HG03460 (cell line): ENCODE measurements around the gene REN.

ENCODE experiments used
- ATAC-seq: cut with Tn5 transposase; IDR thresholded peaks from one replicate; pipeline ENCODE4 v1.9.1; 2021; ENCODE audit not compliant: unreplicated experiment

REN gene

DNA sequence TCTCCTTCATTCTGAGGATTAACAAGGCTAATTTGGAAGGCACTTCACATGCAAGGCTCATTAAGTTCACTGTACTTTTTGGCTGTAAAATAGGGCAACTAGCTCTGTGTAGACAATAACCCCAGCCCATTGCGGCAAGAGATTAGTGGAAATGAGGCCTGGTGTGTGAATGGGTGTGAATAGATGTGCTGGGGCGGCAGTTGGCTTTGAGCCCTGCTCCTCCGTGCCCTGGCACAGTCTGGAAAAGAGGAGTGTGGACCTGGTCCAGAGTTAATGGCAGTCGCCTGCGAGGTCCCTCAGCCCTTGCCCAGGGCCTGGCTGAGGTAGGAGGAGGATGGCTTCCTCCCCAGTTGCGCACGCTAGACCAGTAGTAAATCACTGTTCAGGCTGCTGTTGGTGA, 25.3 kb upstream of the REN start:
- ATAC-seq = no peak

DNA sequence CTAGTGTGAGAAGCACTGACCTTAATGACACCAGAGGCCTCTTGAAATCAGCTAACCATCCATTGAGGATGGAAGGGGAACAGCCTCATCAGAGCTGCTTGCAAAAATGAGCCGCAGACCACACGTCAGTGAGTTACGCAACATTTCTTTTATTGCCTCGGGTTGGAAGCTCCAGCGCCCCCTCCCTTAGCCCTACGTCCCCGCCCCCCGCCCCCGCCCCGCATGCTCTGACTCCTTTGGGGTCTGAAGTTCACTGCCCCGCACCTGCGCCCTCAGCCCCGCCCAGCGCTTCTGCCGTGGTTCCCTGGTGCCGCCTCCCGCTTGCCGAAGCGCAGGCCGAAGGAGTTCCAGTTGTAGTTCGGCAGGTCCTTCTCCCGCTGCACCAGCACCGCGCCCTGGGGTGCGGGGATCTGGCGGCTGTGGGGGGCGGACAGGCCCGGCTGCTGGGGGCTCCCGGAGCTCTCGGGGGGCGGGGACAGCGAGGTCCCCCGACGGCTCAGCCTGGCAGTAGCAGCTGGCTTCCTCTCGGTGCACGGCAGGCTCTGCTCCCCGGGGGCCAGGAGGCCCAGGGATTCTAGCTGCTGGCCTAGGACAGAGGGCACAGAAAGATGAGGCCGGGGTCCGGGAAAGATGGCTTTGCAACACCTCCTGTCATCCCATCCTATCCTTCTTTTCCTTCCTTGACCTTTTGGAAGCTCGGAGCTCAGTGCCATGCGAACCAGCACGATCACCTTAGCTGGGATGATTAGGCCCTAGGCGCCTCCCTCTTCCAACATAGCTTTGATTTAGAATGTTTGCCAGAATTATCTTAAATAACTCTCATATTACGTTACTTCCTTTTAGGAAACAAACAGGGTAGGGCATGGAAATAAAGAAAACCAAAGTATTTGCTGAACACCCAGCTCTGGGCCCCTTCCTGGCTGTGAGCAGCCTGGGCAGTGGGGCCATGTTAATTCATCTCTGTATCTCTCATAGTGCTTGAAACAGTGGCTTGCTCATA, 24.4 kb upstream of the REN start:
- ATAC-seq = no peak

DNA sequence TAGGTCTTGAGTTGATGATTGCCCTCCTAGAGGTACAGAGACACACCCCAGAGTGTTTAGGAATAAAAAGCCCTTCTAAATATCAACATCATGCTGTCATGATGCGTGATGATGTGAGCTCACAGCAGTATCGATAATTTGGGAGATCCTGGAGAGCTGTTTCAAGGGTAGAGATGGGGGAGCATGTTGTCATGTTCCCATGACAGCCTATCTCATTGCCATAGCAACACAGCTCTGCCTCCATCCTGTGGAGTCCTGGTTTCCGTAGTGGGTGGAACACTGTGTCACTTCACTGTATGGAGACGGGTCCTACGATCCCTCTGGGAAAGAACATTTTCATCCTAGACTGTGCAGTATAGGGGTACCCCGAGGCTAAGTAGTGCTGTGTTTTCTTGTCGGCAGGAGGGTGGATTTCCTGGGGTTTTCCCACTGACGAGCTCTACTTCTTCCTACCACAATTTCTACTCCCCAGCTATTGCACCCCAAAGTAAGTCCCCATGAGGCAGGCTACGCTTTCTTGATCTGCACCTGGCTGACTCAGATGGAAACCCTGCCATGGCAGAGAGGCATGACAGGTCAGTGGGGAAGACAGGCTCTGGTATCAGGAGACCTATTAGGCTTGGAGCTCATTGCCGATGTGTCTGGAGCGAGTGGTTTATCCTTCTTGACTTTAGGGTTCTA, 23.0 kb upstream of the REN start:
- no peak for ATAC-seq

GRCh38 chr1:204186597-204186996, 20.5 kb upstream of the REN start:
- ATAC-seq = no peak

DNA sequence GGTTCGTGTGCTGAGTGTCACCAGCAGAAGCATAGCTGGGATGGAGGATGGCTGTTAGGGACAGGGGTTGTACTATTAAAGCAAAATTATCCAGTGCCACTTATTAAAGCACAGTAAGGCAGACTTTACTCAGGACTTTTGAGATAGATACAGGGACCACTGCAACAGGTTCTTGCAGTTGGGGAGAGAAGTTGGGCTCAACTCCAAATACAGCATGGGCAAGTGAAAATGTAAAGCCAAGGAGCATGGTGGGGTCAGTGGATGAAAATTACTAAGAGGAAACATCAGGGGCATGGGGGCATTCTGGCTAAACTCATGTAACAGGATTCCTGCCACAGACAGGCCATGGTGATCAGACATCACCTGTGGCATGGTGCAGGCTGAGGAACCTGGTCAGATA, 15.0 kb upstream of the REN start:
- no peak for ATAC-seq

- ATAC-seq = no peak
Observed at GRCh38 chr1:204180133-204180532, 14.0 kb upstream of the REN start.

- no peak for ATAC-seq
Observed at GRCh38 chr1:204178487-204179281, 12.5 kb upstream of the REN start.

- no peak for ATAC-seq
Observed at GRCh38 chr1:204177133-204177532, 11.0 kb upstream of the REN start.

GRCh38 chr1:204176049-204176448, 9.9 kb upstream of the REN start:
- ATAC-seq = no peak

DNA sequence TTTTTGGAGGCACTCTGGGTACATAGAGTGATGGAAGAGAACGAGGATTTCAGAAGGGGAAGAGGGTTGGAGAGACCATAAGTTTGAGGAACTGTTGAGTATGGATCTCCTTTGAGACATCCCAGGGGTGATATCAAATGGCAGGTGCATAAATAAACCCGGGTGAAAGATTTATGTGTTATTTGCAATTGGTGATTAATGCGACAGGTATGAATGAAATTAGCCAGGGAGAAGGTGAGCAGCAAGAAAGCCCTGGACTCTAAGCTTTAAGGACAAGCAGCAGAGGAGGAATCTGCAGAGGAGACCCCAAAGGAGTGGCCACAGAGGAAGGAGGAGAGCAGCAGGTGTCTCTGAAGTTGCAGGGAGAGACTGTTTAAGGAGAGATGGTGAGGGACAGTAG, 8.8 kb upstream of the REN start:
- ATAC-seq = no peak

DNA sequence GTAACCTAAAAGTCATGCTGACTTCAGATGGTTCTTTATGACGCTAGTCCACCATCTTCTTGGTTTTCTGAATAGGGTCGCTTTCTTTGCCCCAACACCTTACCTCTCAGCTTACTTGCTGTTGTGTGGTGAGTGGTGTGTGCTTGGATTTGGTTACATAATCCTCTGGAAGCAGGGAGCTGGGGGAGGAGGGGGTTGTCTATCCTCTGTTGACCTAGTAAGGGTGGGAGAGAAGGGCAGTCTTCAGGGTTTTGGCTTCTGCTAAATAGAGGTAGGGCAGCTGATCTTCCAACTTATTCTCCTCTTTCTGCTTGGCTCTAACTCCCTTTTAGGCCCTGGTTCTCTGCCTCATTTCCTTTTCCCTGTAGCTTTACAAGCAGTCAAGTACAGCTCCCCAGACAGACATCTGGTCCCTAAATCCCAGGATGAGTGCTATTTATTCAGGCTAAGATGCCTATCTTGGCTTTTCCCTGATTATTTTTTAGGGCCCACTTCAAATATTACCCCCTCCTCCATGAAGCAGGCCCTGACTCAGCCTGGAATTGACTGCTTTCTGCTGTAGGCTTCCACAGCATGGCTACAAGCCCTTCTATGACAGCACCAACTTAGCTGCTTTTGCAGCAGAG, 6.4 kb upstream of the REN start:
- ATAC-seq = no peak

- no peak for ATAC-seq
Observed at GRCh38 chr1:204171751-204172178, 5.6 kb upstream of the REN start.

- ATAC-seq = no peak
Observed at GRCh38 chr1:204170494-204171155, 4.5 kb upstream of the REN start.

DNA sequence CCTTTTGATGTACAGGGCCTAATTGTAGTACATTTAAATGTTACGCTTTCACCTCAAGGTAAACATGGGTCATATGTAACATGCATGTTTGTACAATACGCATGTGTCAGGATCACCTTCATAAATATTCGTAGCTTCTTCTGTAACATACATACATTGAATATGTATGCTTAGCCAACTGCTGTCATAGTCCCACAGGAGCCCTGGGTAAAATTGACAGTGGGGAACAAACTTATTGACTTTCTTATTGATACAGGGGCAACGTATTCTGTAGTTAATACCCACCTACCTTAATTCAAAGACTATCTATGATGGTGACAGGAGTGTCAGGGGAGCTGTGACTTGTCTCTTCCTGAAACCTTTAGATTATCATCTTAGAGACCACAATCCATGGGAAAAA, 3.7 kb upstream of the REN start:
- no peak for ATAC-seq

DNA sequence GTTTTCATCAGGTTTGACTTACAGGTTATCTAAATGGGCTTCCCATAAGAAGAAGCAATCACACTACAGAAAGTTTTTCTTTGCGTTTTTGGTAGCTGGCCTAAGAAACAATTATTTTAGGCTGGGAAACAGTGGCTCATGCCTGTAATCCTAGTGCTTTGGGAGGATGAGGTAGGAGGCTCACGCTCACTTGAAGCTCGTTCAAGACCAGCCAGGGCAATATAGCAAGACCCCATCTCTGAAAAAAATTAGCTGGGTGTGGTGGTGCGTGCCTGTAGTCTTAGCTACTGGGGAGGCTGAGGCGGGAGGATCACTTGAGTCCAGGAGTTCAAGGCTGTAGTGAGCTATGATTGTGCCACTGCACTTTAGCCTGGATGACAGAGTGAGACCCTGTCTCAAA, 1.6 kb upstream of the REN start:
- no peak for ATAC-seq

GRCh38 chr1:204162494-204163074, 3.6 kb downstream of the REN start:
- ATAC-seq = no peak

DNA sequence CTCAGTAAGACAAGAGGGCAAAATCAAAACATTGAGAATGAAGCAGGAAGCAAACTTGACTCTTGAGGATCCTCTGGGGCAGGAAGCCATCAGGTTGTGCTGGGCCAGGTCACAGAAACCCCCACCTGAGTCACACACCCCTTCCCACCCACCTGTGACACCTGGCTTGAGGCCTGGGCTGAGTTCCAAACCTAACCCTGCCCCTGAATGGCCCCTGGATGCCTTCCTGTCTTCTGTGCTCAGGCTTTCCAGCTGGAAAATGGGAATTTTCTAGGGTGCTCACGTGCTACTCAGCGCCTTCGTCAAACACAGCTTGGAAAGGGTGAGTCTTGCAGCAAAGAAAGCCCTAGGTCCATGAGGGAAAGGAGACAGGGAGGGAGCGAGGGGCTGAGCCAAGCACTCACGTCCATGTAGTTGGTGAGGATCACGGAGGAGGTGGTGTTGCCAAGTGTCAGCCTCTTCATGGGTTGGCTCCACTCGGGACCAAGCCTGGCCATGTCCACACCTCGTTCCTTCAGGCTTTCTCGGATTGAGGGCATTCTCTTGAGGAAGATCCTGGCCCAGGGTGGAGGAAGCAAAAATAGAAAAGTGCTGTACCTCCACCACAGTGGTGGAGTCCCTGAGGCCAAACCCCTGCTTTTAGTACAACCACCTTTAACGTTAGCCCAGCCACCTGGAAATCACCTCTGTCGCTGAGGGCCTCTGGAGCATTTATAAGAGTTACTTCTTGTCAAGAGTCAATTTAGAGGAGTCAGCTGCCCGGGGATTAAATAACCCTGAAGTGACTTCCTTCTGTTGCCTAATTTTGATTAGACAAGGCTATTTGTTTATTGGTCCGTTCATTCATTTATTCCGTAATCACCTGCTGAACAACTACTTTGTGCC, 4.3 kb downstream of the REN start:
- ATAC-seq = no peak

- no peak for ATAC-seq
Observed at GRCh38 chr1:204157962-204158361, 8.2 kb downstream of the REN start.

DNA sequence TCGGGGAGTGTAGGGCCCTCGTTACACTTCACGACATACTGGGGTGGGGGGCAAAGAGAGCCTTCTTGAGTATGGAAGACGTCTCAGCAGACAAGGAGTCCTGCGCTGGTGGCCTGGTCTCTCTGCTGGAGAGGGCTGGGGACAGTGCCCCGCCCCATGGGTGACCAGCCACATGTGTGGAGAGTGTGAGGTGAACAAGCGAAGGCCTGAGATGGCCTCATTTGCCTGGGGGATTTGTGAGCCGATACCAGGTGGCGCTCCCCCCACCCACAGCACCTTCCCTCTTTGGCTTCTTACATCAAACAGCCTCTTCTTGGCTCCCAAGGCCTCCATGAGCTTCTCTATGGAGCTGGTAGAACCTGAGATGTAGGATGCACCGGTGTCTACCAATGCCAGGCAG, 10.3 kb downstream of the REN start:
- ATAC-seq = no peak
